GM18951 (cell line): Measurements from ENCODE around the gene NR4A1.

Experiments
- POLR2A ChIP-seq: IDR thresholded peaks from 4 replicates; pipeline ENCODE4 v1.6.1; 2011; ENCODE audit warnings: mild to moderate bottlenecking; ENCODE audit not compliant: insufficient read length, insufficient read depth; ENCODE audit errors: extremely low read depth
- in situ Hi-C: fragments of 300-500 bp; cut with MboI; formaldehyde crosslinking; loops from one replicate; pipeline ENCODE4 v1.12.0; 2022; ENCODE audit warnings: low sequenced_read_pairs, mixed read lengths, inconsistent platforms; ENCODE audit not compliant: unreplicated experiment

NR4A1 gene

DNA sequence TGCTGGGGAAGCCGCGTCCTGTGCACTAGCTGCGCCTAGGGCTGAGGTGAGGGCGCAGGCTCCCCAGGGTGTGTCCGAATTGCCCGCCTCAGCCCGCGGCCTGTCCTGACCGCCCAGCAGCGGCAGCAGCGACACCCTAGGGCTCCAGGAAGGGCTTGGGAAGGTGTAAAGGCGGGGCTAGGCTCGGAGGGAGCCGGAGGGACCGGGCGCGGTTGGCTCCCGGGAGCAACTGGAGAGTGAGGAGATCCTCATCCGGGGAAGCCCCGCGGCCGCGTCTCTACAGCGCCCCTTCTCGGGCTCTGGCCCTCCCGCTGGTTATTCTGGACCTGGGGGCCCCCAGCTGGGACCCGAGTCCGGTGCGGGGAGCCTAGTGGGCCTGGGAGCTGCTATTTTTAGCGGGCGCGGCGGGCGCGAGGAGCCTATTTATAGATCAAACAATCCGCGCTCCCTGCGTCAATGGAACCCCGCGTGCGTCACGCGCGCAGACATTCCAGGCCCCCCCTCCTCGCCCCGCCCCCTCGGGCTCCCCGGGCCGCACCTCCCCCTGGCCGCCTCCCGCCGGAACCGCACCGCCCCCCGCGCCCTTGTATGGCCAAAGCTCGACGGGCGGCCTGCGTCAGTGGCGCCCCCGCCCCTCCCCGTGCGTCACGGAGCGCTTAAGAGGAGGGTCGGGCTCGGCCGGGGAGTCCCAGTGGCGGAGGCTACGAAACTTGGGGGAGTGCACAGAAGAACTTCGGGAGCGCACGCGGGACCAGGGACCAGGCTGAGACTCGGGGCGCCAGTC lies at the start of gene NR4A1:
Gene NR4A1 (plus strand): TSS at position 685 of the 784 bp plus-strand sequence. CDS start 2,887 bp downstream, outside the sequence.
- TF ChIP-seq POLR2A: peak; percentile 66
- in situ Hi-C loops: no loop called here

DNA sequence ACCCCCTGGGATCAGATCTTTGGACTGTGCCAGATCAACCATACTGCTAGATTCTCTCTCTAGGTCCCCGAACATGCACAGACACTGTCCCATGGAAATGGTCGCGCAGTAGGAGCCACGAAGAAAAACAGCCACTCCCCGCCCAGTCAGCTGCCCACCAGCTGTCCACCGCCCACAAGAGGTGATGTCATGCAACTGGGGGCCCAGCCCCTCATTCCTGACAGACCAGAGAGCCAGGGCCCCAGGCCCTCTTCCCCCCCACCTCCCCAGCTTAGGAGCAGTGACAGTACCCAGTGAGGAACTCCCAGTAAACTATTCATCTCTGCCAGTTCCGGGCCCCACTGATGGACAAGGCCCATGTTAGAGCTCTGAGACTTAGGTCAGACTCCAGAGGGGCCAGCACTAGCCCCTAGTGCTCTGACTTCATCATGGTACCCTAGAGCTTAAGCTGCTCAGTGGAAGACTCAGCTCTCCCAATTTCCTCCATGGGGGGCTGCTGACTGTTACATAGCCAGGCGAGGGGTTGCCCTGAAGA lies 48.2 kb upstream of the NR4A1 start:
- in situ Hi-C loops: no loop called here
- no peak for TF ChIP-seq POLR2A

DNA sequence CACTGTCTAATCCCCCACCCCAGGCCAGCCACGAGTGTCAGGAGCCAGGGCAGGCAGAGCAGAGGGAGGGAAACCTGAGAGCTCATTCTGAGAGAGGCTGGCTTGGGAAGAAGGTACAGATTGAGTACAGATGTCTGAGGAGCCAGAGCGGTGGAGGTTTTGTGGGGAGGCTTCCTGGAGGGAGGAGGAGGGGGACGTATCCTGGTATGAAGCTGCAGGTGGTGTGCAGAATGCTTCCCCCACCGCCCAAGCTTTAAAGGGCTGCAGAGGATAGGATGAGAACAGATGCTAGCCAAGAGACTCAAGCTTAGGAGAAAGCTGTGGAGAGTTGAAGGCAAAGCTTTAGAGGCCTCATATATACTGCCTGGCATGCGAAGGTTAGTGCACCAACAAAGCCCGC lies 47.7 kb upstream of the NR4A1 start:
- TF ChIP-seq POLR2A: no peak
- in situ Hi-C loops: no loop called here

DNA sequence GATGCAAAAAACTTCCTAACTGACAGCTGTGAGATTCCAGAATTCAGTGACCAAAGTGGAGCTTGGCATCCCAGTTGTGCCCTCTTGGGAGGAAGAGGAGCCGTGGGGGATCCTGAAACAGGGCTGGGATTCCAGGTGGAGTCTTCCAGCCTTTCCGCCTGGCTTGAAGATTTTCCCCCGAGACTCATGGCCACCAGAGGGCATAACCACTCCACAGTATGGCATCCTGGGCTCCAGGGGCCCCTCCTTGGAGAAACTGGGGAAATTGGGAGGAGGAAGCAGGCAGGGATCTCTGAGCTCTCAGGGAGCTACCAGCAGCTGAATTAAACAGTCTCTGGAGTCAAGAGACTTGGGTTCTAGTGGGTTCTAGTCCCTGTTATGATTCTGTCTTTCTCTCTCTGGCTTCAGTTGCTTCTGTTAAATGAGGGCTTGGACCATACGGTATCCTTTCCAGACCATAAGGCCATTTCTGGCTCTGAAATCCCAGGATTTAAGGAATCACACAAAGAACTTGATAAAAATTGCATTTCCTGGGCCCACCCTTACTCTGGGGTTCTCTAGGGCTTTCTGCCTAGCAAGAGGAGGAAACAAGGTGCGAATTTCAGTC lies 47.1 kb upstream of the NR4A1 start:
- in situ Hi-C loops: no loop called here
- no peak for TF ChIP-seq POLR2A

DNA sequence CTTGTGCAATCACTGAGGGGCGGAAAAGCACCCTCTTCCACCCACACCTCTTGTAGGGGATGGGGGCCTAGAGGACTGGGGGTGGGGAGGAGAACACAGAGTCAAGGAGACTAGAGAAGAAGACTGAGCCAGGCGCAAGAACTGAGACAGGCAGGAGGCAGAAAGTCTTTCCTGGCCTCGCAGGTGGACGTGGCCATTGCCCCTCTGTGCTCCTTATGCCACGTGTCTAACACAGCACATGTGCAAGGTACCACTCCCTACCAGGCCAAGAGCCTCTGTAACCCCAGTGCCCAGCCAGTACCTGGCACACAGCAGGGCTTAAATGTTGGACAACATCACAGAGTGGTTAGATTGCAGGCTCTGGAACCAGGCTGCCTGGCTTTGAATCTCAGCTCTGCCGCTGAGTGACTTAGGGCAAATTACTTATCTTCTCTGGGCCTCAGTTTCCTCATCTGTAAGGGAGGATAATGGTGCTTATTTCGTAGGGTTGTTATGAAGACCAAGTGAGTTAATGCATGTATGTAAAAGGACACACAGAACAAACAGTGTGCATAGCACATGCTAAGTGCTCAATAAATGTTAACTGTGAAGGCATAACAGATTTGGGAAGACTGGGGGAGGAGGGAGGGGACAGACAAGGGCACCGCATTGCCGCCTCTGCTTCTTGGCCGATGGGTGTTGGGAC lies 45.9 kb upstream of the NR4A1 start:
- in situ Hi-C loops: no loop called here
- no peak for TF ChIP-seq POLR2A

DNA sequence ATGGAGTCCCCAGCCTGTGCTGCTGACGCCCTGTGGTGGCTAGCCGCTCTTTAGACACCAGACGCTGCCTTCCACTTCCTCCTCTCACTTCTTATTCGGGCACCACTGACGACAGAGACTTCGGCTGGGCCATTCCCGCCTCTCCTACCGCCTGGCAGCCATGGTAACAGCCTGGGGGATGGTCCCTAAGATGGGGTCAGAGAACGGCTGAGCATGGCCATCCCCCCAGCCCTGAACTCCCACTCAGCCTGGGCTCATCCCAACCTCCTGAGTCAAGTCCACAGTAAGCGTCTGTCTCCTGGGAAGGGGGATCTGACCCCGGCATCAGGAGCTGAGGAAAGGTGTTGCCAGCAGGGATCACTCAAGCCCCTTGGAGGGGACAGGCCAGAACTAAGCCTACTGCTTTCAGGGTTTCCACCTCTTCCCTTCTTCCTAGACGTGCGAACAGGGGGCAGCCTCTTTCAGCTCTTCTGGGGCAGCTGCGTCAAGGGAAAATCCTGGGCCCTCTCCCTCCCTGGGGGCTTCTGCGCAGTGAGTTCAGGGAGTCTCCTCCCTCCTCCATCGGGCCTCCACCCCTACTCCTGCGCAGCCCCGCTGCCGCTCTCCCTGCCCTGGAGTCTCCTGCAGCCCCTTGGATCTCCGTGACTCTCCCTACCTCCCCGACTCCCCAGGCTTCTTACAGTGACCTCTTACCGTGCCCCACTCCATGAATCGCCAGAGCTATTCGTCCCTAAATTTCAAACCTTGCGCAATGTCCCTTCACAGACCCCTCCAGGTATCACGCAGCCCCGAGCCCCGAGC lies 45.1 kb upstream of the NR4A1 start:
- TF ChIP-seq POLR2A: no peak
- in situ Hi-C loops: no loop called here

DNA sequence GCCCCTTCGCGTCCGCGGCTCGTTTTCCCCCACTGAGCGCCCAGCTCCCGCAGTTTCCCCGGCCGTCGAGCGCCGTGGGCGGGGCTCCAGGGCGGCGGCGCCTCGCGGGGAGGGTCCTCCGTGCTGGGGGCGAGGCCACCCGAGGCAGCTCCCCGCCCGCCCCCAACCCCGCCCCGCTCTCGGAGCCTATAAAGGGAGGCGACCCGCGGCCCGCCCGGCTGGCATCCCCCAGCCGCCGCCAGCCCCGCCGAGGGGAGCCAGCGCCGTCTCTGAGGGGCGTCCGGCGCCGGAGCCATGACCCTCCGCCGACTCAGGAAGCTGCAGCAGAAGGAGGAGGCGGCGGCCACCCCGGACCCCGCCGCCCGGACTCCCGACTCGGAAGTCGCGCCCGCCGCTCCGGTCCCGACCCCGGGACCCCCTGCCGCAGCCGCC lies 44.5 kb upstream of the NR4A1 start, which contains the start of gene TAMALIN:
Gene TAMALIN (plus strand): TSS at position 221 of the 432 bp plus-strand sequence. CDS start 74 bp downstream, at position 295.
- in situ Hi-C loops: no loop called here
- no peak for TF ChIP-seq POLR2A

DNA sequence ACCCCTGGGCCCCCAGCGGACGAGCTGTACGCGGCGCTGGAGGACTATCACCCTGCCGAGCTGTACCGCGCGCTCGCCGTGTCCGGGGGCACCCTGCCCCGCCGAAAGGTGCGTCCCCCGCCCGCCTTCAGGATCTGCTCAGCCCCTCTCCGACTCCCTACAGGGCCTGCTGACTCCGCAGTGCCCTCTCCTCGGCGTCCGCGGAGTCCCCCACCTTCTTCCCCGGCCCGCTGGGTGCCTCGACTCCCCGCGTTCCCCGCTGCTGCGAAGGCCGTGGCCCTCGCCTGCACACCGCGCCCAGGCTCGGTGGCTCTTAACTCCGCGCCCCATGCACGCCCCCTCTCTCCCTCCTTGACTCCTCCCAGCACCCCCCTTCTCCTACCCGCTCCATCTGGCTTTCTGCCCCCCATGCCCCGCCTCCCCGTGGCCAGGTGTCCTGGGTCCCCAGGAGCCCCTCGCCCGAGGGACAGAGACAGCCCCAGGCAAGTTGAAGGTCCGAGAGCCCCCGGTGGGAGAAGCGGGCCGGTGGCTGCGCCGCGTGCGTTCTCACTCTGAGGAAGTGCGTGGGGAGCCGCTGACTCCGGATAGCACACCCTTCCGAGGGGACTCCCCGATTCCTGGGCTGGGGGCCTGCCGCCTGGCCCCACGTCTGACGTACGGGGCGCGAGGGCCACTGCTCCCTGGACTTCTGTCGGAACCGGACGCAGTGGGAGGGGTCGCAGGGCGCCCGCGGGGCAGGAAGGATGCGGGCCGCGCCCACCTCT lies 43.9 kb upstream of the NR4A1 start:
- in situ Hi-C loops: no loop called here
- TF ChIP-seq POLR2A: no peak

DNA sequence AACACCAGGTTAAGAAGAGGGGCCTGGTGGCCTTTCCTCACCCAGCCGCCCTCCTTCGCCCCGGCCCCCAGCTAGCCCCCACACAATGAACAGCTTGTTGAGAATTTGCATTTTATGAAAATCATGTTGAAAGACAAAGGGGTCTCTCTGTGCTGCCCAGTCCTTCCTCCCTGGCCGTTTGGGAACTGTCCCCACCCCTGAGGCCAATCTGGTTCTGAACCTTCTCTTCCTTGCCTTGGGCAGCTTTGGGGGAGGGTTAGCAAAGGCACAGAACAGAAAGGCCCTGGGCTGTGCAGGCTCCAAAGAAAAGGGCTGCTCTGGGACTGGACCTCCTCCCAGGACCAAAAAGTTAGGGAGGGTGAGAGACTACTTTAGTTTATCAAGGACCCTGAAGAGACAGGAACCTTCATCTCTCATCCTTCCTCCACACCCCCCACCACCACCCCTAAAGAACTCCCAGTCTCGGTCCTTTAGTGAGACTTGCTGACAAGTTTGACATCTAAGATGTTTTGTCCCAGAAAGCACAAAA lies 43.2 kb upstream of the NR4A1 start:
- in situ Hi-C loops: no loop called here

DNA sequence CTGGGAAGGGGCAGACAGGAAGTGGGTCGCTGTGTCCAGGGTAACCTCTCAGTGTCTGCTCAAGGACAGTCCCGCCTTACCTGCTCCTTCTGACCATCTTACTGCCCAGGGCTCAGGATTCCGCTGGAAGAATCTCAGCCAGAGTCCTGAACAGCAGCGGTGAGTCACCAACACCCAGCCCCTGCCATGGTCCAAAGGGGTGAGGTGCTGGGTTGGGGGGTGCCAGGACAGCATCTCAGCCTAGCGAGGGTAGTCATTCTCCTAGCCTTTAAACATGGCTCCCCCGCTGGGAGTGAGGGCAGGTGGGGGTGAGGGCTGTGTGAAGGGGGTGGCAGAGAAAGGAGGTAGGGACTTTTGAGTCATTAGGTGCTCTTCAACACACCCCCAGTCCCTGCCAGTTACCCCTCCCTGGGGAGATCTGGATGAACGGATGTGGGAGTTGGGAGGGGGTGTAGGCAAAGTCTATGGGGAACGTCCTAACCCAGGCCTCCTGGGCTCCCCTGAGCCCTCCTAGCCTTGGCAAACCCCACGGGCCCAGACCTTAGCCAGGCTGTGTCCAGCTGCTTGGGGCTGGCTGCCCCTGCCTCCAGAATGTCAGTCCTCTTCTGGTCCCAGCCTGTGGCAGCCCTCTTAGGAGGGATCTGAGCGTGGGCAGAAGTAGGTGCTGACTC lies 42.0 kb upstream of the NR4A1 start:
- in situ Hi-C loops: no loop called here
- TF ChIP-seq POLR2A: no peak

More for the DNA sequence above, 43.2 kb upstream of the NR4A1 start:
- TF ChIP-seq POLR2A: no peak

DNA sequence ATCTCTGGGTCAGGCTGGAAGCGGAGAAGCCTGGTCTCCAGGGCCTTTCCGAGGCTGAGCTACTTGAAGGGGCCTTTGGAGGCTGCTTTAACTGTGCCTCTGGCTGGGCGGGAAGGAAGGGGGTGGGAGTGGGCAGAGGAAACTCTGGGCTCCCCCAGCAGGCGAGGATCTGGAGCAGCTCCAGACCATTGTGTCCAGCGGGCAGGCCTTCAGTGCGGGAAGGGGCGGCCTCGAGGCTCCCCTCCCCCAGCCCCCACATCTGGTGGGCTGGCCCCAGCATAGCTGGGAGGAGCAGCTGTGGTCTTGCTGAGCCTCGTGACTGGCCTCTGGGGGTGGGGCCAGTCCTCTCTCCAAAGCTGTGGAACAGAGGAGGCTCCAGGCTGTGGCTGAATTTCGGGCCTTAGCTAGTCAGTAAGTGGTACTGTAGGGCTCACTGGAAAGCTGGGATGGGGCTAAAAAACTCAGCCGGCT lies 41.1 kb upstream of the NR4A1 start:
- in situ Hi-C loops: no loop called here
- TF ChIP-seq POLR2A: no peak
